Articular chondrocyte of knee joint (primary cell): ENCODE data around the gene BCAS2. TPM values are rescaled to one million over a fixed set of nuclear protein-coding genes. Genes with fewer than 3 reads are reported as not detected.

Experiments
- total RNA-seq: library from RNA; depleted of rRNA; stranded (reverse); fragments of >200 nt; gene quantifications from 2 replicates; pipeline ENCODE4 v1.2.3, GENCODE V29; 2012

BCAS2 gene
- 43.1 and 51.9 TPM in 2 replicates for total RNA-seq

DNA sequence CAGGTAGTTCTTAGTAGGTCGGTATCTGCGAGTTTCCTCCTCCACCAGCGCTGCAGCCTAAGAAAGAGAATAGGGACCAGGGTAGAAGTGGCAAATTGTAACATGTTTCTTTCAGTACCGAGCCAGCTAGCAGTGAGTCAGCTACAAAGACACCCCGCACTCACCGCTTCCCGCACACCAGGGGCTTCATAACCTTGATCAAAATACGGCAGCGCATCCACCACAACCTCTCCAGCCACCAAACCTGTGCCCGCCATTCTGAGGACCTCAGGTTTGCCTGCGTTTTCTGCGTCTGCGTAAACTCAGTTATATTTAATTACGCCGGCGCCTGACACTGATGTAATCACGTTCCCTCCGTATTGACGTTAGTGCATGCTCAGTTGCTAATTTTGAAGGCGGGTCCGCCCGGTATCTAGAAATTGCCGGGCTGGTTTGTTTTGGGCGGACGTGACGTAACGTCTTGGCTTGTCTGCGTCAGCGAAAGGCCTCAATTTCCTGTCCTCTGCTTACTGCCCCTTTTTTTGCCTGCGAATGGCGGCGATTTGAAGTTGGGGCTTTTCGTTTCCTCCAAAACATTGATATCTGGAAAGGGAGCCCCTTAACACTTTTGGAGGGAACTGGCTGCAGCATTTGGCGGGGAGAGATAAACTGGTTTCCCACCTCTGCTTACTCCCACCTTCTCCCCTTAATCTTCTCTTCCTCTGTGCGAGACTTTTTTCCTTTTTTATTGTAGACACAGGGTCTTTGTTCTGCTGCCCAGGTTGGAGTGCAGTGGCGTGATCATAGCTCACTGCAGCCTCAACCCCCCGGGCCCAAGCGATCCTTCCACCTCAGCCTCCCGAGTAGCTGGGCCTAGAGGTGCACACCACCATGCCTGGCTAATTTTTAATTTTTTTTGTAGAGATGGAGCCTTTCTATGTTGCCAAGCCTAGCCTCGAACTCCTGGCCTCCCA lies at the start of gene BCAS2:
Gene BCAS2 (minus strand): TSS at position 281 of the 953 bp plus-strand sequence. CDS start 24 bp downstream, at position 257.

Other genes starting within 250 kb of the BCAS2 start
- 33.4 and 39.2 TPM in 2 replicates for gene TRIM33, start 70.4 kb downstream of the BCAS2 start, total RNA-seq
- 10.2 and 12.4 TPM in 2 replicates for gene DENND2C, start 88.4 kb upstream of the BCAS2 start, total RNA-seq
- gene AMPD1, start 113.9 kb upstream of the BCAS2 start, total RNA-seq = not detected in 2 replicates
- 90.7 and 91.1 TPM in 2 replicates for gene NRAS, start 135.2 kb upstream of the BCAS2 start, total RNA-seq
- gene CSDE1, start 176.4 kb upstream of the BCAS2 start, total RNA-seq = 548 and 775 TPM in 2 replicates
- gene SIKE1, start 199.1 kb upstream of the BCAS2 start, total RNA-seq = 66.0 and 70.8 TPM in 2 replicates